GM15510 (cell line): ENCODE results near the gene TMEM213.

Experiments used
- POLR2A ChIP-seq: IDR thresholded peaks from 3 replicates; pipeline ENCODE4 v1.6.1; 2011; ENCODE audit warnings: borderline replicate concordance; ENCODE audit not compliant: insufficient read length; ENCODE audit errors: extremely low read depth

TMEM213 gene

GRCh38 chr7:138821912-138822311, 24.1 kb downstream of the TMEM213 start:
- no peak for TF ChIP-seq POLR2A

- TF ChIP-seq POLR2A, result no peak
These were observed 25.2 kb downstream of the TMEM213 start for GRCh38 chr7:138822867-138823535.

GRCh38 chr7:138825049-138825721, 27.4 kb downstream of the TMEM213 start:
- no peak for TF ChIP-seq POLR2A

- TF ChIP-seq POLR2A, result no peak
These were observed 30.5 kb downstream of the TMEM213 start for GRCh38 chr7:138828302-138828701.

- no peak for TF ChIP-seq POLR2A
These were observed 31.5 kb downstream of the TMEM213 start for GRCh38 chr7:138829335-138829734.

GRCh38 chr7:138832966-138833365, 35.2 kb downstream of the TMEM213 start:
- no peak for TF ChIP-seq POLR2A

GRCh38 chr7:138833596-138833995, 35.8 kb downstream of the TMEM213 start:
- TF ChIP-seq POLR2A, result no peak

- no peak for TF ChIP-seq POLR2A
These were observed 36.8 kb downstream of the TMEM213 start for GRCh38 chr7:138834583-138834982.

- TF ChIP-seq POLR2A, result no peak
These were observed 37.3 kb downstream of the TMEM213 start for GRCh38 chr7:138835087-138835486.

- TF ChIP-seq POLR2A, result no peak
These were observed 39.8 kb downstream of the TMEM213 start for GRCh38 chr7:138837627-138838026.

GRCh38 chr7:138838166-138838565, 40.4 kb downstream of the TMEM213 start:
- TF ChIP-seq POLR2A, result no peak

- no peak for TF ChIP-seq POLR2A
These were observed 44.3 kb downstream of the TMEM213 start for GRCh38 chr7:138842111-138842510.

GRCh38 chr7:138843632-138844580, 46.1 kb downstream of the TMEM213 start:
- no peak for TF ChIP-seq POLR2A

GRCh38 chr7:138845711-138846110, 47.9 kb downstream of the TMEM213 start:
- TF ChIP-seq POLR2A, result no peak
